LNCAP (cell line): ENCODE measurements around the gene TBL1XR1.

Experiments used
- CTCF ChIP-seq: fragments of 450-650 bp; IDR thresholded peaks from 2 replicates; pipeline ENCODE4 v1.5.1; 2017; ENCODE audit warnings: mild to moderate bottlenecking

The TBL1XR1 gene

DNA sequence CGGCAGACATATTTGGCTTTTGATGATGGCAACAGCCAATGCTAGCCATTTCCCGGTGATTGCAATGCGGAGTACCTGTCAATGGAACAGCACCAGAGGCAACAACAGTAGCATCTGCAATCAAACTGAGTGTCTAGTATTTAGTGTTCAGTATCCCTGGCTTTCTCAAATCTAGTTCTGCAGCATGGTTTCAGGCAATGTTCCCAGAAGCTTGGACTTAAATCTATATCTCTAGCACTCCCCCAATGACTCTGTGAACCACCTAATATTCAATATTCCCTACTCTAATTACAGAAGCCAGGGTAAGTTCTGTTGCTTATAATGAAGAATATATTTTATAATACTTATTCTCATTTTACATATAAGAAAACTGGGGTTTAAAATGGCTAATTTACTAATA is 48.2 kb downstream of the TBL1XR1 start:
- no peak for TF ChIP-seq CTCF

DNA sequence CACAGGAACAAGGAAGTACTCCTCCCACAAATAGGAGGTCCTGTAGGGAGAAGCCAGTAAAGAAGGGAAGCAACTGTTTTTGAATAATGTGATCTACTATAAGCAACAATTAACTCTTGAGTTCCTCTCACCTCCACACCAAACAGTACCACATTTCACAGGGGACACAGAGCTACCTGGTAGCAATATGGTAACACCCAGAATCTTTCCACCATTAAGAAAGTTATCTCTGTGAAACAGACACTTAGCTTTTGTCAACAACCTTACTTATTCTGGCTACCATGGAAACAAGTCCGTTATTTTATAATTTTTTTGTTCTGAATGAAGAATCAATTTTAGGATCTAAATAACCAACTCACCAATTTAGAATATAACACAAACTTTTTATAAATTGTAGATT is 49.5 kb downstream of the TBL1XR1 start:
- no peak for TF ChIP-seq CTCF

DNA sequence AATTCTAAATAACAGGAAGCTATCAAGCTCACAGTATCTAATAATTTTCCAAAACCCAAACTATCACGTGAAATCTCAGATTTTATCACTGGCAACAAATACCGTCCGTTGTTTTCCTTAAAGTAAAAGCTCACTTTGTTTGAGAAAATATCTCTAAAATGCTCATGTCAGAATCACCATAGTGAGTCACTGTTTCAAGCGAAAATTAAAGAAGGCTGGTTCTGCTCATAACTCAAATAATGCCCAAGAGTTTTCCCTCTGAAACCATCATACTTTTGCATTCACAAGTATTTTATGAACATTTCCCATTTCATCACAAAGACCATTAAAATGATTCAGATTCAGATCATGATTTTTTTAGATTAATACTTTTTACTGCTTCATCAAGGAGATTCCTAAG is 50.6 kb downstream of the TBL1XR1 start:
- no peak for TF ChIP-seq CTCF

GRCh38 chr3:177145954-177146353 is 51.3 kb downstream of the TBL1XR1 start:
- TF ChIP-seq CTCF: no peak

DNA sequence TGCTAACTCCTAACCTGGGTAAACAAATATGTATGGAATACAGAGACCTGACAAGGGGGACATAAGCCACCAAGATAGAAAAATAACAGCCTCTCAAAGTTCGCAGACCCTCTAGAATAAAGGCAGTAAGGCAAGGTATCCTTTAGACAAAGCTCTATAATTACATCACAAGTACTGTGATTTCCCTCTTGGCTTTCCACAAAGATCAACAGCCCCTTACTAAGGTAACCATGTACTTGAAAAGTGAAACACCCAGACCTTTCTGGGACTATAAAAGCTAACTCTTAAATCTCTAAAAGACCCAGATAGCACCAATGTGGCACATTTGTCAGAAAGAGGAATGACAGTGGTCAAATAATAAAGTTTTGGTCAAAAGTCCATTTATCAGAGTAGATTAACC is 51.9 kb downstream of the TBL1XR1 start:
- TF ChIP-seq CTCF: no peak

DNA sequence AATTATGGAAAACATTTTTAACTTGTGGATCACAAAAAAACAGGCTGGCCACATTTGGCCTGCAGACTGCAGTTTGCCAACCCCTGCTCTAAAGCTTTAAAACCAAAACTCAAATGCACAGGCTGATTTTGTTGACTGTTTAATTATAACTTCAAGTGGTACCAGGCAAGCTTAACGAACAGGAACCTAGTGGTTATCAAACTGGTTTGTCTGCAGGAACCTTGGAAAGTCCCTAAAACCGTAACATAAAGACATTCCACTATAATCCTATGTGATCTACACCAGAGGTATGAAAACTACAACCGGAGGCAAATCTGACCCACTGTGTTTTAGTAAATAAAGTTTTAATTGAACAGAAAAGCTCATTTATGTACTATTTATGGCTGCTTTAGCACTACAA is 52.4 kb downstream of the TBL1XR1 start:
- TF ChIP-seq CTCF: no peak

DNA sequence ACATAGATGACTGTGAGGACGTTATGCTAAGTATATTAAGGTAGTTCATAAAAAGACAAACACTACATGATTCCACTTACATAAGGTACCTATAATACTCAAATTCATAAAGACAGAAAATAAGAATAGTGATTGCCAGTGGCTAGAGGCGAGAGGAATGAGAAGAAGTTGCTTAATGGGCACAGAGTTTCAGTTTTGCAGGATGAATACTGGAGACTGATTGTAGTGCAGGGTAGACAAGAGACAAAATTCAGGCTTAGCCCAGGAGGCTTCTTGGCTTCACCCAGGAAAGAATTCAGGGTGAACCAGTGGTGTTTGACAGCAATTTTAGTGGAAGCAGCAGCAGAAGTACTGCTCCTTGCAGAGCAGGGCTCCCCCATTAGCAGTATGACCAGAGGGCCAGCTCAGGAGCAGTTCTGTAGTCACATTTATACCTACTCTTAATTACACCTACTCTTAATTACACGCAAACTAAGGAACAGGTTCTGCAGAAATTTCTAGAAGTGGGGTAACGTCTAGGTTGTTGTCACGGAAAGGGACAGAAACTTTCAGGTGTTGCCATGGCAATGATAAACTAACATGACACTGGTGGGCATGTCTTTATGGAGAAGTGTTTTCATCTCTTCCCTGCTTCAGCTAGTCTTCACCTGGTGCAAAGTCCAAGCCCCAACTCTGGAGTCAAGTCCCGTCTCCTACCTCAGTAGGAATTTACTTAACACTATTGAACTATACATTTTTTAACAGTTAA is 55.2 kb downstream of the TBL1XR1 start:
- TF ChIP-seq CTCF: no peak

DNA sequence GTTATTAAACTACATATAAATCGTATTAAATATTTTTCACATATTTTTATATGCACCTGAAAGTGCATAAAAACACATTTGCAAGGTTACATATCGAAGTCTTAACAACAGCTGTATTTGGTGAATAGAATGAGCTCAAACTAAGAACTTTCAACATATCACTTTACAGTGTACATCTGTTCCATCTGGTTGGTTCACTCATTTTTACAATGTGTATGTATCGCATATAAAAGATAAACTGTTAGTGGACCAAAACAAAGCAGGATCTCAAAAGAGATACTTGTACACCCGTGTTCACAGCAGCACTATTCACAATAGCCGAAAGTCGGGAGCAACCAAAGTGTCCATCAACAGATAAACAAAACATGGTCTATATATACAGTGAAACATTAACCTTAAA is 55.8 kb downstream of the TBL1XR1 start:
- TF ChIP-seq CTCF: no peak
